OCI-LY1 (cell line): ENCODE results near the gene STRA6.

ENCODE experiments used
- EZH2 ChIP-seq: fragments of 200-600 bp; sonication (generic), shearing (Covaris generic); IDR thresholded peaks from 2 replicates; pipeline ENCODE4 v1.8.0; 2017; ENCODE audit warnings: borderline replicate concordance, mixed run types, mild to moderate bottlenecking, antibody characterized with exemption, low read length, moderate library complexity, mixed read lengths
- TF ChIP-seq, protein P1 (sequence below): fragments of 200-600 bp; sonication (generic), shearing (Covaris generic); IDR thresholded peaks from 2 replicates; pipeline ENCODE4 v1.5.1; 2017; ENCODE audit warnings: mild to moderate bottlenecking, antibody characterized with exemption, low read length, moderate library complexity, mixed read lengths

GRCh38 chr15:74235962-74236361 lies 33.4 kb upstream of the STRA6 start, which contains the start of gene CCDC33:
- TF ChIP-seq, protein P1, sequence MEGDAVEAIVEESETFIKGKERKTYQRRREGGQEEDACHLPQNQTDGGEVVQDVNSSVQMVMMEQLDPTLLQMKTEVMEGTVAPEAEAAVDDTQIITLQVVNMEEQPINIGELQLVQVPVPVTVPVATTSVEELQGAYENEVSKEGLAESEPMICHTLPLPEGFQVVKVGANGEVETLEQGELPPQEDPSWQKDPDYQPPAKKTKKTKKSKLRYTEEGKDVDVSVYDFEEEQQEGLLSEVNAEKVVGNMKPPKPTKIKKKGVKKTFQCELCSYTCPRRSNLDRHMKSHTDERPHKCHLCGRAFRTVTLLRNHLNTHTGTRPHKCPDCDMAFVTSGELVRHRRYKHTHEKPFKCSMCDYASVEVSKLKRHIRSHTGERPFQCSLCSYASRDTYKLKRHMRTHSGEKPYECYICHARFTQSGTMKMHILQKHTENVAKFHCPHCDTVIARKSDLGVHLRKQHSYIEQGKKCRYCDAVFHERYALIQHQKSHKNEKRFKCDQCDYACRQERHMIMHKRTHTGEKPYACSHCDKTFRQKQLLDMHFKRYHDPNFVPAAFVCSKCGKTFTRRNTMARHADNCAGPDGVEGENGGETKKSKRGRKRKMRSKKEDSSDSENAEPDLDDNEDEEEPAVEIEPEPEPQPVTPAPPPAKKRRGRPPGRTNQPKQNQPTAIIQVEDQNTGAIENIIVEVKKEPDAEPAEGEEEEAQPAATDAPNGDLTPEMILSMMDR, result no peak
- no peak for TF ChIP-seq EZH2
